ENCODE measurements around the gene RIMS4.

- TF ChIP-seq ATF3 (IDR thresholded peaks at IDR 0.05) = no peak
- TF ChIP-seq CTCF (IDR thresholded peaks at IDR 0.05; ENCODE audit: low read depth, low read length, missing input control) = no peak
- TF ChIP-seq YY1 (IDR thresholded peaks at IDR 0.05) = no peak
- TF ChIP-seq REST (IDR thresholded peaks at IDR 0.05) = no peak
- no peak for TF ChIP-seq GABPA (IDR thresholded peaks at IDR 0.05 in 1 of 2, conservative IDR thresholded peaks at IDR 0.05 in 1 of 2)
- no peak for TF ChIP-seq MAX (IDR thresholded peaks at IDR 0.05)
- no peak for TF ChIP-seq TAF1 (conservative IDR thresholded peaks at IDR 0.05)
- TF ChIP-seq JUND (IDR thresholded peaks at IDR 0.05) = no peak
- TF ChIP-seq ZBTB33 (IDR thresholded peaks at IDR 0.05) = no peak
- no peak for TF ChIP-seq SP1 (IDR thresholded peaks at IDR 0.05)
- no peak for TF ChIP-seq FOXA1 (IDR thresholded peaks at IDR 0.05)
- TF ChIP-seq RXRA (IDR thresholded peaks at IDR 0.05) = no peak
Observed at GRCh38 chr20:44730441-44730840, 79.9 kb downstream of the RIMS4 start.

All from liver (tissue), 3 donors.